ENCODE results near the gene FGF1.

FGF1 gene

GRCh38 chr5:142590451-142591231, 95.2 kb downstream of the FGF1 start:
- no peak overlapping the region for H3K4me3 ChIP-seq (ENCODE audit: low read length)
- no peak for TF ChIP-seq CTCF (conservative IDR thresholded peaks at IDR 0.05; ENCODE audit: low read depth, low read length)
- no peak for DNase-seq (ENCODE audit: low read depth)

- H3K4me3 ChIP-seq (ENCODE audit: low read length) = no peak overlapping the region
- DNase-seq (ENCODE audit: low read depth) = no peak
- TF ChIP-seq CTCF (conservative IDR thresholded peaks at IDR 0.05; ENCODE audit: low read depth, low read length) = no peak
These were observed 96.2 kb downstream of the FGF1 start for GRCh38 chr5:142589720-142590119.

- TF ChIP-seq CTCF (conservative IDR thresholded peaks at IDR 0.05; ENCODE audit: low read depth, low read length) = peak; percentile 52
- no peak for DNase-seq (ENCODE audit: low read depth)
- no peak overlapping the region for H3K4me3 ChIP-seq (ENCODE audit: low read length)
These were observed 98.4 kb downstream of the FGF1 start for GRCh38 chr5:142587354-142587965.

- TF ChIP-seq CTCF (conservative IDR thresholded peaks at IDR 0.05; ENCODE audit: low read depth, low read length) = no peak
- no peak for DNase-seq (ENCODE audit: low read depth)
These were observed 99.3 kb downstream of the FGF1 start for GRCh38 chr5:142586552-142586951.

GRCh38 chr5:142585451-142585850, 100.4 kb downstream of the FGF1 start:
- no peak for TF ChIP-seq CTCF (conservative IDR thresholded peaks at IDR 0.05; ENCODE audit: low read depth, low read length)
- DNase-seq (ENCODE audit: low read depth) = no peak
- H3K4me3 ChIP-seq (ENCODE audit: low read length) = no peak overlapping the region

More at GRCh38 chr5:142586552-142586951, 99.3 kb downstream of the FGF1 start:
- no peak overlapping the region for H3K4me3 ChIP-seq (ENCODE audit: low read length)

- DNase-seq (ENCODE audit: low read depth) = no peak
- H3K4me3 ChIP-seq (ENCODE audit: low read length) = no peak overlapping the region
- no peak for TF ChIP-seq CTCF (conservative IDR thresholded peaks at IDR 0.05; ENCODE audit: low read depth, low read length)
These were observed 101.0 kb downstream of the FGF1 start for GRCh38 chr5:142584891-142585290.

Measured in retinal pigment epithelial cell (primary cell).